ENCODE measurements around the gene LACC1. TPM values are rescaled to one million over a fixed set of nuclear protein-coding genes. Genes with fewer than 3 reads are reported as not detected.

The LACC1 gene
- 8.1 TPM for total RNA-seq

DNA sequence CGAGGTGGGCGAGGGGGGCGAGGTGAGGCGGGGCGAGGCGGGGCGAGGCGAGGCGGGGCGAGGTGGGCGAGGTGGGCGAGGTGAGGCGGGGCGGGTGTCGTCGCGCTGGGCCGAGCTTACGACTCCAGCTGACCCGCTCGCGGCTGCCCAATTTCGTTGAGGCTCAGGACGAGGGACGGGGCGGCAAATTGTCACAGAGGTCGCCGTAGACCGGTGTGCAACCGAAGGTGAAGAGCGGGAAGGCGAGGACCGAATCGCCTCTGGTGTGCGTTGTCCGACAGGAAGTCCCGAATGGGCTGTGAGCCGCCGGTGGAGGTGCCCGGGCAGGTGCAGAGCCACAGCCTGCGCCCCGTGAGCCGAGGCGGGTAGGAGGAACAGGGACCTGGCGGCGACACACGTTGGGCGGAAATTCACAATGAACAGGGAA, at the start of gene LACC1:
LACC1 (plus strand) TSS at position 150 of the 427 bp plus-strand sequence. CDS start 1,082 bp downstream, outside the sequence.
- DNase-seq, result peak; percentile 13

DNA sequence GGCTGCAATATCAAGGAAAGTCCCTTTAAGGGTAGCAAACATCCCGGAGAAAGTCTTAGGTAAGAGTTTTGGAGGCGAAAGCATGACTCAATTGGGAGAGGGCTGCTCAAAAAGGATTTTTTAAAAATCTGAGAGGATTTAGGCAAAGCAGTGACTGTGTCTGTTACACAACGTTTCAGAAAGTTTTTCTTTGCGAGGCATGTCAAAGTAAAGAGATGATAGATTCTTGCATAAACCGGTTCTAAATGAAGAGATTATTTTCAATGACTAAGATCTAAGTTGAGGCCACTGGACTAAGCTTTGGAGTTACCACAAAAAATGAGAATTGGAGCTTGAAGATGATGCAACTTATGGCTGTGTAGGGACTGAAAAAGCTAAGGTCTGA, 49.2 kb upstream of the LACC1 start:
- peak; percentile 5 for DNase-seq

DNA sequence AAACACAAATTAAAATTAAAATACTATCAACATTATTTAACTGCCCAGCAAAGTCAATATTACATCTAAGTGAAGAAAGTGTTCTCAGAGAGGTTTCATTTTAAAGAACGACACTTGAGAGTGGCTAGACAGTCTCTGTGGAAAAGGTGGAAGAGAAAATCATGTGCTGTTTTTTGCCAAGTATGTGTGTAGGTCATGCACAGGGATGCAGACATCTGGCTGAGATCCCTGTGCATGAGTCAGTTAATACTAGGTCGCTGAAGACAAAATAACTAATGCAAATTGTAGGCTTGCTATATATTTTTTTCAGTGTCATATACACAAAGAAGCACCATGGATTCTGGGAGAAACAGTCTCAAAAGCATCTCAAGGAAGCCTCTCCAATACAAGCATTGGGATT, 48.6 kb upstream of the LACC1 start:
- DNase-seq, result no peak

DNA sequence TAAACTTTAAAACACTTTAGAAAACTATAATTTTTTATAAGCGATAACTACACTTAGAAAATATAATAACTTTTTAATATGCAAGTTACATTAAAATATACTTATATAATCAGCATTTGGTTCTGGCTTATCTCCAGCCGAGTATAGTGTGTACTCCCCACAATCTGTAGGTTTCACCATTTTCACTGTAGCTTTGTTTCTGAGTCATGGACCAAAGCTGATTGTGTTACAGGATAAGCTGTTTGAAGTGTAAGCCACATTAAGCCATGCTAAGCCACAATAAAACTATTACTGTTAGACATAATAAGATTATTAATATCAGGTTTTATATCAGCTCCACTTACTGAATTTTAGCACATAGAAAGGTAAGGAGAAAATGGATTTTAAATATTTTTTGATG, 44.0 kb upstream of the LACC1 start:
- no peak for DNase-seq

DNA sequence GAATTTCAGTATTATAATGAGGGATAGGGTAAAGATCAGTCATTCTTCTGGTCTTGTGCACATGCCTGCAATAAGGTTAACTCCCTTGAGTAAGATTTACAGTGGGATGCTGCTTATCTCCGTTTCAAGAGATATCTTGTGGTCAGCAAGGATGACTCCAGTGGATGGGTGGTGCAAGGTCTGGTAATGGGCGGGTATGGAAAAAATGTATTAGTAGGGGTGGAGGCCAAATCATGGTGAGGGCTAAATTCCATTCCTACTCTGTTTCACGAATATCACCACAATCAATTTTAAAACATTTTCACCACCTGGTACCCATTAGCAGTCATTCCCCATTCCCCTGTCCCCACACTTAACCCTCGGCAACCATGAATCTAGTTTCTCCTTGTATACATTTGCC, 40.8 kb upstream of the LACC1 start:
- DNase-seq, result no peak

- DNase-seq, result no peak
These were observed 33.1 kb upstream of the LACC1 start for GRCh38 chr13:43846496-43847158.

GRCh38 chr13:43848001-43848649, 31.6 kb upstream of the LACC1 start:
- no peak for DNase-seq

DNA sequence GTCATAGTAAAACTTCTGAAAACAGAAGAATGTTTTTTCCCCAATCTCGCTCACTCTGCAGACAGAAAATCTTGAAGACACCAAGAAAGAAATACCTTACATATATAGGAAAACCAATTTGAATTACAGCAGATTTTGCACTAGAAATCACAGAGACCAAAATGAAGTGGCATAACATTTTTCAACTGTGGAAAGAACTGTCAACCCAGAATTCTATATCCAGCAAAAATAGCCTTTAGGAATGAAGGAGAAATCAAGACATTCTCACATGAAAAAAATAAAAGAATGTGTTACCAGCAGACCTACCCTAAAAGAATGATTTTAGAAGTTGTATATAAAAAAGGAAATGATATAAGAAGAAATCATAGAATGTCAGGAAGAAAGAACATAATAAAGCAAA, 28.8 kb upstream of the LACC1 start:
- DNase-seq, result no peak

DNA sequence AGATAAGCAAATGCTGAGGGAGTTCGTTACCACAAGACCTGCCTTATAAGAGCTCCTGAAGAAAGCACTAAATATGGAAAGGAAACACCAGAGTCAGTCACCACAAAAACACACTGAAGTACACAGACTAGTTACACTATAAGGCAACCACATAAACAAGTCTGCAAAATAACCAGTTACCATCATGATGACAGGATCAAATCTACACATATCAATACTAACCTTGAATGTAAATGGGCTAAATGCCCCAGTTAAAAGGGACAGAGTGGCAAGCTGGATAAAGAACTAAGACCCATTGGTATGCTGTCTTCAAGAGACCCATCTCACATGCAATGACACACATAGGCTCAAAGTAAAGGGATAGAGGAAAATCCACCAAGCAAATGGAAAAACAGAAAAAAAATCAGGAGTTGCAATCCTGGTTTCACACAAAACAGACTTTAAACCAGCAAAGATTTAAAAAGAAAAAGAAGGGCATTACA, 26.7 kb upstream of the LACC1 start:
- no peak for DNase-seq

DNA sequence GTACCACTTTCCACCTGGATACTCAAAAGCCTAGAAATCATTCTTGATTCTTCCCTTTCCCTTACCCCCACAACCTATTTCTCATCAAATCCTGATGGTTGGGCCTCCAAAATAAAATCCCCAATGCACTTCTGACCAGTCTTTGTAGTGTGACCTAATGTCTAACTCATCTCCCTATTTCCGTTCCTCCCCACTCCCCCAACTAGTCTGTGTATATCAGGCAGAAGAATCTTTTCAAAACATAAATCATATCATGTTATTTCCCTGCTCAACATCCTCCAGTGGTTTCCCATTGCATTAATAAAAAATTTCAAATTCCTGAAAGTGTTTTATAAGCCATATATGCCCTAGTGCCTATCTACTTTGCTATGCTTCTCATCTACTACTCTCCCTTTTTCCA, 17.8 kb upstream of the LACC1 start:
- DNase-seq, result no peak

DNA sequence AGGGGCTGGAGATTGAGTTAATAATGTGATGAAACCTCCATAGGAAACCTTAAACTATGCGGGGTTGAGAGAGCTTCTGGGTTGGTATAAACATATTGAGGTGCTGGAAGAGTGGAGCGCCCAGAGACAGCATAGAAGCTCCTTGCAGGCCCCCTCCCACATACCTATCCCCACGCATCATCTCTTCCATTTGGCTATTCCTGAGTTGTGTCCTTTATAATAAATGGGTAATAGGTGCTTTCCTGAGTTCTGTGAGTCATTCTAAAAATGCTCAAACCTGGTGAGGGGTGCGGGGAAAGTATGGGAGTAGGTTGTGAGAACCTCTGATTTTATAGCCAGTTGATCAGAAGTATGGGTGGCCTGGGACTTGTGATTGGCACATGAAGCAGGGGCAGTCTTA, 14.8 kb upstream of the LACC1 start:
- DNase-seq, result no peak

GRCh38 chr13:43865892-43866291, 13.8 kb upstream of the LACC1 start:
- no peak for DNase-seq

DNA sequence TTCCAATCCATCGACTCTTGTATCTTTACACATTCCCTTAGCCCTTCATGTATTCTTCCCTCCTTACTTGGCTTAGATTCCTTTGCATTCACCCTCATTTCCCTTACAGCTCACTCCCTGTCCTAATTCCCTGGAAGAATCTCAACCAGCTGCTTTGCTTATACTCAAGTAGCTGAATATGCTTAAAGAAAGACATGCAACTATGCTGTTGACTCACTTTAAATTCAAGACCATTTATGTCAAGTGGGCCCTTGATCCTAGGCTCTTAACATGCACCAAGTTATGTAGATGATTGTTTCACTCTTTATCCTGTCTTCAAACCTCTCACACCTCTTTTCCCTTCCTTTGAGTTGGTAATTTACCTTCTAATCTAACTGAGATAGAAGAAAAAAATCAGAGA, 7.5 kb upstream of the LACC1 start:
- DNase-seq, result no peak

- DNase-seq, result peak; percentile 47
These were observed 5.1 kb upstream of the LACC1 start for GRCh38 chr13:43874504-43875092.

- DNase-seq, result no peak
These were observed 3.3 kb upstream of the LACC1 start for GRCh38 chr13:43876366-43876765.

DNA sequence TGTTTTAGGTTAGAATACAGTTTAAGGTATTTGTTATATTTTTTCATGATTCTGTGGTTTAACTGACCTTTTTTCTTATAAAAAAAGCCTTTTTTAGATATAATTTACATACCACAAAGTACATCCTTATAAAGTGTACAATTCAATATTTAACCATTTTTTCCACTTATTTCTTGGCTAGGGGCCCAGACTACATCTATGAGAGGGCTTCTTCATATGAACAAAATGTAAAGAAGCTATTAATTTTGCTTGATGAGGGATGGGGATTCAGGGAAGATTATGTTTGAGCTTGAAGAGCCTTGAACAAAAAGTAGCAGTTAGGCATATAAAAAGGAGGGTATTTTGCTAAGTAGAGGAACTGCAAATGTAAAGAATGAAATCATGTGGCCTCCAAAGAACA, 2.4 kb upstream of the LACC1 start:
- peak; percentile 51 for DNase-seq

DNA sequence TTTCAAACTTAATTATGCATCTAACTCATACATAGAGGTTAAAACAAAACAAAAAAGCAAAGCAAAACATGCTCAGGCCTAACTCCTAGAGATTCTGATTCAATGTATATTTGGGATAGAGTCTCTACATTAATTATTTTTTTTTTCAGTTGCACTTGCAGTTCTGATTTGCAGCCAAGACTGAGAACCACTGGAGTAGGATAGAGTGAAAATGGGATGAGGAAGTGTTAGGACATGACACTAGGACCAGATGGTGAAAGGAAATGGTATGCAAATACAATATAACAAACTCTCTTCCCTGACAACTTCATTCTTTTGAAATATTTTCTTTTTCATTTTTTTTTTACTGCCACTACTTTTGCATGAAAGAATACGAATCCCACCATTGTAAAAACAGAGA, 1.9 kb upstream of the LACC1 start:
- DNase-seq, result peak; percentile 7

DNA sequence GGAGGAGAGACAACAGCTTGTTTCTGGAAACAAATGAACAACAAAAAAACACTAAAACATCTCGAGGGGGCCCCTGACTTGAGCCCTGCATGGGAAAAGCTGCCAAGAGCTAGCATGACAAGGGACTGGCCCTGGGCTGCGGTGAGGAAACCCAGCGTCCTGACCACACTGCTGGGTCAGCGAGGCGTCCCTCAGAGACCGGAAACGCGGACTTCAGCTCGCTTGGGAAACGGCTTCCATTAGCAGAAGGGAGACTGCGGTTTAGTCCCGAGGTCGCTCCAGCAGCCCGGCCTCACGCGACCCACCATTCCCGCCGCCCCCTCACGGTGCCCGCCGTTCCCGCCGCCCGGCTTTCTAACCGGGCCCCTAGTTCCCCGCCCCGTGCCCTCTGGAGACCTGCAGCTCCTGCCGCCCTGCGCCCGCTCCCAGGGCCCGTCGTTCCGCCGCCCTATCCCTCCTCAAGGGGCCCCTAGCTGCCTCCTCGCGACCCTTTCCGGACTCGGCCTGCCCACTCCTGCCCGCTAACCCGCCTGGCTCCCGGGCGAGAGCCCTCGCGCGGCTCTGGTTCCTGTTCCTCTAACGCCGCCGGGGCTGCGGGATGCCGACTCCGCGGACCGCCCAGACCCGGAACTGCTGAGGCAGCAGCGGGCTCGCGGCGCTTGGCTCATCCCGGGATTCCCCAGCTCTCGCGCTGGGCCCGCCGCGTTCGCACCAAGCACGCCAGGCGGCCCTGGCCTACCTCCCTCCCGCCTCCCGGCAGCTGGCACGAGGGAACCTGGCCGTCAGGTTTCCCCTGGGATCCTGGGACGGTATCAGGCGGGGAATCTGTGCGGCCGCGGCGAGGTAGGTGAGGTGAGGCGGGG, 581 bp upstream of the LACC1 start, which contains the start of gene CCDC122:
CCDC122 (minus strand) TSS at position 849 of the 863 bp plus-strand sequence. CDS start 10,364 bp downstream, outside the sequence.
- peak; percentile 81 for DNase-seq

- DNase-seq, result peak; percentile 20
These were observed 631 bp downstream of the LACC1 start for GRCh38 chr13:43880214-43880855.

GRCh38 chr13:43880926-43881325, 1.2 kb downstream of the LACC1 start:
- DNase-seq, result peak; percentile 14

DNA sequence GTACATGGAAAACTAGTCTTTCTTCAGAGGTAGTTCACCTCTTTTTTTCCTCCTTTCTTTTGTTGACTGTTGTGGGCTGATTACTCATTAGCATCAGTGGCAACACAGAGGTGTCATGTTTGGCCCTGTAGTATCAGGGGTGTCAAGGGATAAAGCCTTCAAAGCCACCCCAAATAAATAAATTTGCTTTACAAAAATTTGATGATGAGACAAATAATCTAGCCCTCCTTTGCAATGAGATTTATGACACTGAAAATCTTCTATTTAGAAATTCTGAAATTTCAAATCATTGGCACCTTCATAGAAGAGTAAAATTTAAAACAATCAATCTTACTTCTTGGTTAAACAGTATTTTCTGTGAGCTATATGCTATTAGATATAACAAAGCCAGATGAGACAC, 1.9 kb downstream of the LACC1 start:
- no peak for DNase-seq

DNA sequence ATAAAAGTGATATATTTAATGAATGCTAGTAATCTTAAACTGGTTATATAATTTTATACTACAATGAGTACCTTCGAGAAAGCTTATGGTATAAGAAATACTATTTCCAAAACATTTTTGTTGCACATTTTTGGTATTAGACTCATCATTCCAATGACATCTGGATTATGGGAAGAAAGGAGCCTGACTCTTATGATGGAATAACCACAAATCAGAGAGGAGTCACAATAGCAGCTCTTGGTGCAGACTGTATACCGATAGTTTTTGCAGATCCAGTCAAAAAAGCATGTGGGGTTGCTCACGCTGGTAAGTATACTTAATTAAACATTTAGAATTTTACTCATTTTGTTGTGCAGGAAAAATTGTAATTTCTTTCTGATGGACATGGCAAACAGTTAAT, 3.9 kb downstream of the LACC1 start:
- DNase-seq, result no peak

Measured in tongue (tissue), 2 donors.